Measurements from ENCODE around the gene EEFSEC. TPM values are rescaled to one million over a fixed set of nuclear protein-coding genes. Genes with fewer than 3 reads are reported as not detected.

The EEFSEC gene
- total and polyA plus RNA-seq, 11 donors = 17.5 to 48.0 (median 22.5) TPM

- intact Hi-C loops (cut with DNase I) = no loop called here
- no peak for TF ChIP-seq CTCF (IDR thresholded peaks at IDR 0.05)
- no peak for TF ChIP-seq POLR2A (IDR thresholded peaks at IDR 0.05)
- Histone ChIP-seq H3K4me1 (peaks cover 0 to 18% (median 0%) of the 10 kb centered on the region in 12 donors), H3K9me3 (no peaks in the 10 kb centered on the region), H3K4me3 (no peak overlapping the region), H3K36me3 (peaks cover 0 to 14% (median 3%) of the 10 kb centered on the region in 9 donors), H3K27ac (peak overlapping the region in 1 of 12 donors; percentile 45), H3K27me3 (no peaks in the 10 kb centered on the region)
- WGBS, 4 donors = 83 to 91% (median 84%) methylated on average over 12 to 13 of the region's 13 CpGs
- DNase-seq (no peak), ATAC-seq (no peak)
Observed at GRCh38 chr3:128354788-128355542, 201.7 kb downstream of the EEFSEC start.

- TF ChIP-seq CTCF (IDR thresholded peaks at IDR 0.05) (no peak), POLR2A (IDR thresholded peaks at IDR 0.05) (no peak)
- DNase-seq (no peak), ATAC-seq (no peak)
- no peaks in the 10 kb centered on the region for H3K9me3 ChIP-seq
- H3K4me1 ChIP-seq = peaks cover 0 to 23% (median 0%) of the 10 kb centered on the region in 12 donors
- intact Hi-C loops (cut with DNase I) = no loop called here
- 61 to 73% (median 66%) methylated on average over 2 of the region's 2 CpGs for WGBS, 4 donors
- no peak overlapping the region for H3K4me3 ChIP-seq
- no peaks in the 10 kb centered on the region for H3K27me3 ChIP-seq
- peaks cover 0 to 14% (median 3%) of the 10 kb centered on the region in 9 donors for H3K36me3 ChIP-seq
- peak overlapping the region in 1 of 12 donors; percentile 45 for H3K27ac ChIP-seq
Observed at GRCh38 chr3:128355543-128355919, 202.2 kb downstream of the EEFSEC start.

- intact Hi-C loops (cut with DNase I) = no loop called here
Observed at GRCh38 chr3:128356822-128357221, 203.5 kb downstream of the EEFSEC start.

More at GRCh38 chr3:128356822-128357221, 203.5 kb downstream of the EEFSEC start:
- Histone ChIP-seq H3K36me3 (peaks cover 0 to 10% (median 0%) of the 10 kb centered on the region in 9 donors), H3K27ac (no peak overlapping the region), H3K9me3 (no peaks in the 10 kb centered on the region), H3K27me3 (no peaks in the 10 kb centered on the region), H3K4me1 (peaks cover 0 to 34% (median 1%) of the 10 kb centered on the region in 12 donors), H3K4me3 (no peak overlapping the region)
- DNase-seq (no peak), ATAC-seq (no peak)
- WGBS, 4 donors = 79 to 90% (median 86%) methylated on average over 1 of the region's 1 CpG
- TF ChIP-seq POLR2A (IDR thresholded peaks at IDR 0.05) = no peak
- TF ChIP-seq CTCF (IDR thresholded peaks at IDR 0.05) = no peak
